RKO (cell line): Measurements from ENCODE around the gene ADAMTS17.

ENCODE experiments used
- DNase-seq: peaks from one replicate; pipeline ENCODE4 v3.0.0-alpha.2; 2016; ENCODE audit warnings: low spot score

The ADAMTS17 gene

GRCh38 chr15:100309109-100310040 lies 32.4 kb downstream of the ADAMTS17 start:
- no peak for DNase-seq

GRCh38 chr15:100308608-100309007 lies 33.2 kb downstream of the ADAMTS17 start:
- no peak for DNase-seq

- DNase-seq: no peak
Measured at GRCh38 chr15:100308213-100308600, 33.6 kb downstream of the ADAMTS17 start.

GRCh38 chr15:100307241-100308212 lies 34.2 kb downstream of the ADAMTS17 start:
- DNase-seq: no peak

GRCh38 chr15:100306098-100306497 lies 35.7 kb downstream of the ADAMTS17 start:
- no peak for DNase-seq

GRCh38 chr15:100301910-100302431 lies 39.8 kb downstream of the ADAMTS17 start:
- no peak for DNase-seq

GRCh38 chr15:100298257-100298656 lies 43.5 kb downstream of the ADAMTS17 start:
- no peak for DNase-seq

- no peak for DNase-seq
Measured at GRCh38 chr15:100297812-100298211, 44.0 kb downstream of the ADAMTS17 start.

GRCh38 chr15:100295939-100296565 lies 45.7 kb downstream of the ADAMTS17 start:
- DNase-seq: no peak

- no peak for DNase-seq
Measured at GRCh38 chr15:100292010-100292409, 49.8 kb downstream of the ADAMTS17 start.

GRCh38 chr15:100291106-100291505 lies 50.7 kb downstream of the ADAMTS17 start:
- no peak for DNase-seq

- DNase-seq: no peak
Measured at GRCh38 chr15:100285641-100286295, 56.0 kb downstream of the ADAMTS17 start.

GRCh38 chr15:100284701-100285100 lies 57.1 kb downstream of the ADAMTS17 start:
- DNase-seq: no peak

GRCh38 chr15:100284191-100284590 lies 57.6 kb downstream of the ADAMTS17 start:
- DNase-seq: no peak

GRCh38 chr15:100281096-100281917 lies 60.5 kb downstream of the ADAMTS17 start:
- no peak for DNase-seq

- no peak for DNase-seq
Measured at GRCh38 chr15:100279849-100280248, 61.9 kb downstream of the ADAMTS17 start.

- DNase-seq: no peak
Measured at GRCh38 chr15:100279446-100279845, 62.3 kb downstream of the ADAMTS17 start.

GRCh38 chr15:100278596-100279380 lies 63.0 kb downstream of the ADAMTS17 start:
- DNase-seq: no peak

GRCh38 chr15:100277087-100277855 lies 64.5 kb downstream of the ADAMTS17 start:
- no peak for DNase-seq
